Measurements from ENCODE around the gene PRPF4.
"Not testable (repeated sequence)": the region's sequence is repeated elsewhere in the genome, so short reads cannot be mapped to it uniquely, and the experiment has no call there.

The PRPF4 gene

DNA sequence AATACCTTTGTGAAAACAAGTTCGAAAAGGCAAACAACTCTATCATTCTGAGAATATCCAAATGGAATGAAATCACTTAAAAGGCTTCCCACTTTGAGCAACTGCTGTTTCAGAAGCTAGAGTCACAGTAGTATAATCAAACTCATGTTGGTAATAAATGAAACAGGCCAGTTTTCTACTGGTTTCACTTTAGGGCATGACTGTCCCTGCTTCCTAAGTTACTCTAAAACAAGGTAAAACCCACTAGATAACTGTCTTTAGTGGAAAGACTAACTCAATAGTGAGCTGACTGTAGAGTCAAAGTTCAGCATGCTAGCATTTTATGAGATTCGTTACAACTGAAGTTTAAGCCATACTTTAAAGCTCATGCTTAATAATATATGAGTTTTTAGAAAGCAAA lies 6.1 kb upstream of the PRPF4 start:
- no peak for DNase-seq

DNA sequence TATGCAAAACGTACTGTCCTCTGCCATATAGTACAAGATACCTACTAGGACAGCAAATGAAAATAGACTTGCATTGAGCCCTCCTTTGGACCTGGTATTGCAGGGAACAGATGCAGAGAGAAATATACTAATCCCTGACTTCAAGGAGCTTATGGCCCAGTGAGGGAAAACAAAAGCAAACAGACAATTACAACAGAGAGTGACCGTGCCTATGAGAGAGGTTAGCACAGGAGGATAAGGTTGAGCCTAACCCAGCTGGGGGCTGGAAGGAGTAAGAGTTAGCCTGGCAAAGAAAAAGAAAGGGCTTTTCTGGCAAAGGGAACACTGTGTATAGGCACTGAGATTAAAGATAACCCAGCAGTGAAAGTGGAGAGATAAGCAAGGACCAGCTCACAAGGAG lies 5.6 kb upstream of the PRPF4 start:
- no peak for DNase-seq

DNA sequence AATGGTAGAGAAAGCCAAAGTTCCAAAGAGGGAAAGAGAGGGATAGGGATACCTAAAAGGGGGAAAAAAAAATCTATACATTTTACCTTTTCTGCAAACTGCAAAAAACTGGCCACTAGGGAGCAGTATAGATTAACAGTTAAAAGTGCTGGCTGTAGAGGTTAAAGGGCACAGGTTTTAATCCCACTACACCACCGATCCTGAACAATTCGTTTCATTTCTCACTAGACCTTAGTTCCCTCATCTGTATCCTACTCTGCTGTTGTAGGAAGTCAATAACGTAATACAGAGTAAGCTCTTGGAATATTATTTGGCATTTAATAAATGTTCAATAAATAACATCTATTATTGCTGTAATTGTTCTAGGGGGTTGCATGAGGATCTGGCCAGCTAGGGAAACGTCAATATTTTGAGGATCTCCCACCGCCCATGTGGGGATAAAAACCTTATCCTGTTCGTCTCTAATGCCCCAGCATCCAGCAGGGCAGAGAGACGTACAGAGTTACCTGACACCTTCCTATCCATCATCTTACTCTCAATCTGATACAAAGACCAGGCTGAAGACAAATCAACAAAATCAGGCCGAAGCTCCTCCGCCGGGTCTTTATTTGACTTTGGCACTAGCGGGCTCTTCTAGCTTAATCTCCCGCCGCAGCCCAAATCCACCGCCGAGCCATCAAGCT lies 843 bp upstream of the PRPF4 start:
- no peak for DNase-seq

DNA sequence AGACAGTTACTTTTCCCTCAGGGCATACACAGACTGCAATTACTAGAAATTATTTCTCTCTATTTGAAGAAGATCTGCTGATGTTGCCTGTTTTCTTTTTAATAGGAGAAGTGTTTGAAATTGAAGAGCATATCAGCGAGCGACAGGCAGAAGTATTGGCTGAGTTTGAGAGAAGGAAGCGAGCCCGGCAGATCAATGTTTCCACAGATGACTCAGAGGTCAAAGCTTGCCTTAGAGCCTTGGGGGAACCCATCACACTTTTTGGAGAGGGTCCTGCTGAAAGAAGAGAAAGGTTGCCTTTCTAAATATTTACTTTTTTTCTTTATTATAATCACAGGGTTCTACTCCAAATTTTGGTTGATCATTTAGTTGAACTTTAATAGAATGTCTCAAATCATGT lies 3.4 kb downstream of the PRPF4 start:
- DNase-seq: no peak

DNA sequence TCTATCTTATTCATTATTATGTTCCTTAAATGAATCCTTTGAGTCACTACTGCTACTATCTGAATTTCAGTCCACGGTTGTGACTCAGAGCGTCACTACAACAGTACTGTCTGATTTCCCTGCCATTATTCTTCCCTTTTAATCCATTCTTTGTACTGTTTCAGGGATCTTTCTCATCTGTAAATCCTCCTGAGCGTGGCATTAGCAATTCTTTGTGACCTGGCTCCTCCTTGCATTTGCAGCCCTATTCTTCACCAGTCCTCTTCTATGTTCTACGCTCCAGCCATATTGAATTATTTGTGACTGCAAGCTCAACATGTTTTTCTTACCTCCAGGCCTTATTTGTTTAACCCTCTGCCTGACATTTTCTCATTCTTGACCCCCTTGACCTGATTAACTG lies 5.9 kb downstream of the PRPF4 start:
- no peak for DNase-seq

DNA sequence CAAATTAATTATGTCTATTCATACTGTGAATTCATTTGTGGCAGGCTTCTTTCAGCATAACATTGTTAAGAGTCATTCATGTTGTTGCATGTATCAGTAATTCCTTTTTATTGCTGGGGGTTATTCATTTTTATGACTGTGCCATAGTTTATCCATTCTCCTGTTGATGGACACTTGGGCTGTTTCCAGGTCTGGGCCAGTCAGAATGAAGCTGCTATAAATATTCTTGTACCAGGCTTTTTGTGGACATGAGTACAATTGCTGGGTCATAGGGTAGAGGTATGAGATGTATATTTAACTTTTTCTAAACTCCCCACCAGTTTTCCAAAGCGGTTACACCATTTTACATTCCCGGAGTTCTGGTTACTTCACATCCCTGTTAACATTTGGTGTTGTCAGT lies 13.6 kb downstream of the PRPF4 start:
- DNase-seq: no peak

DNA sequence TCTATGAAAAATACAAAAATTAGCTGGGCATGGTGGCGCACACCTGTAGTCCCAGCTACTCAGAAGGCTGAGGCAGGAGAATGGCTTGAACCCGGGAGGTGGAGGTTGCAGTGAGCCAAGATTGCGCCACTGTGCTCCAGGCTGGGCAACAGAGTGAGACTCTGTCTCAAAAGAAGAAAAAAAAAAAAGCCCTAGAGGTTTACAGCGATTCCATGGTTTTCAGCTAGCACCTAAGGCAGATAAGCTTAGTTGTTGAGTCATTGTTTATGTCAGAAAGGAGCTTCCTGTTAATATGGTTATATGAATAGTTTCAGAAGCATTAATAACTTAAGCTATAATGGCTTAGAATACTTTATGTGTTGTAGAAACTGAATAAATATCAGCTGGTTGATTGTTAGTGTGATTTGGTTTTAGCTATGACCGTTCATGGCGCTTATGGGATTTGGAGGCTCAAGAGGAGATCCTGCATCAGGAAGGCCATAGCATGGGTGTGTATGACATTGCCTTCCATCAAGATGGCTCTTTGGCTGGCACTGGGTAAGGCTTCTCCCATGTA lies 14.7 kb downstream of the PRPF4 start:
- DNase-seq: no peak

DNA sequence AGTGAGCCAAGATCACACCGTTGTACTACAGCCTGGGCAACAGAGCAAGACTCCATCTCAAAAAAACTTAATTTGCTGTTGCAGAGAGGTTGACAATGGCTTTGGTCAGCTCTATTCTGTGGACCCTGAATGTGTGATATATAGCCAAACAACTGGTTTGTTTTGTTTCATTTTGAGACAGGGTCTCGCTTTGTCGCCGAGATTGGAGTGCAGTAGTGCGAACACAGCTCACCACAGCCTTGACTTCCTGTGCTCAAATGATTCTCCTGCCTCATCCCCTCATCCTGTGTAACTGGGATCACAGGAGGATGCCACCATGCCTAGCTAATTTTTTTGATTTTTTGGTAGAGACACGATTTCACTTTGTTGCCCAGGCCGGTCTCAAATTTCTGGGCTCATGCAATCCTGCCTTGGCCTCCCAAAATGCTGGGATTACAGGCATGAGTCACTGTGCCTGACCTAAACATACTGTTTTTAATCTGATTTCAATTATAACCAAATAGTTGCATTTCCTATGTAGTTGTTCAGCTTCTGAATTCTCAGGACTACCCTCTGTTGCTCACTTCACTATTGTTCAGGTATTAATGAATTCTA lies 17.9 kb downstream of the PRPF4 start:
- no peak for DNase-seq

DNA sequence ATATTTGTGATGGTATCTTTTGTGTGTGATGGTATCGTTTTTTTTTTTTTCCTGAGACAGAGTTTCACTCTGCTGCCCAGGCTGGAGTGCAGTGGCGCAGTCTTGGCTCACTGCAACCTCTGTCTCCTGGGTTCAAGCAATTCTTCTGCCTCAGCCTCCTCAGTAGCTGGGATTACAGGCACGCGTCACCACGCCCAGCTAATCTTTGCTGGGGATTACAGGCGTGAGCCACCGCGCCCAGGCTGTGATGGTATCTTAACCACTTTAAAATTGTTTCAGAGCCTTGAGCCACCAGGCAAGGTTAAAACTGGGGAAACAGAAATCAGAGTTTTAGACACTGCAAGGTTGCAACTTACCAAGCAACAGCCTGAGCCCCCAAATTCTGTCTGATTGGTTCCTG lies 20.8 kb downstream of the PRPF4 start:
- not testable (repeated sequence) for DNase-seq

DNA sequence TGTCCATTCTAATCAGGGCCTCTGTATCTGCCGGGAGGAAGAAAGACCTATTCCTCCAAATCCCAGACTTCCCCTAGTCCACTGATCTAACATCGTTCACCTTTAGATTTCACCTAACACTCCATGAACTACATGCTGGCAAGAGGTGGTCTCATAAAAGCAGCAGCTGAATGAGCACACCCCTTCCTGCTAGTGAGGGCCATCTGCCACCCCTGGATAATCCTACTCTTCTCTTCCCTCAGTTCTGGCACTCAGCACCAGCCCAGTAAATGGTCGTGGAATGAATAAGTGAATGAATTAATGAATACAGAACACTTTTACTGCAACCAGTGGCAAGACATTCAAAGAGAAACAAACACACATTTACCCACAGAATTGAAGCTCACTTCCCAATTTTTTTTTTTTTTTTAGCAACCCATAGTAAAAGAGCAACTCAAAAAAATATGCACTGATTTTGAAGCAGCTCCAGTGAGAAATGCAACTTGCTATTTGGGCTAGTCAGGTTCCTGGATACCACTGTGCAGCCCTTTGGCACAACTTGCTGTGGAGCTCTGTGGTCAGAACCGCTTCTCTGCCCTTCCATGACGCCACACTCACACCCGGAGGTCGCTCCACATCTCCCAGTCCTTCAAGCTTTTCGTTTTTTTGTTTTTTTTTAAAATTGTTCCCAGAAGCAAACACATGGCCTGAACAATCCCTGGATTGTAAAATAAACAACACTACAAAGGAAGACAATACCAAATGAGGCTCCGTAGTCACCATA lies 21.5 kb downstream of the PRPF4 start:
- no peak for DNase-seq

DNA sequence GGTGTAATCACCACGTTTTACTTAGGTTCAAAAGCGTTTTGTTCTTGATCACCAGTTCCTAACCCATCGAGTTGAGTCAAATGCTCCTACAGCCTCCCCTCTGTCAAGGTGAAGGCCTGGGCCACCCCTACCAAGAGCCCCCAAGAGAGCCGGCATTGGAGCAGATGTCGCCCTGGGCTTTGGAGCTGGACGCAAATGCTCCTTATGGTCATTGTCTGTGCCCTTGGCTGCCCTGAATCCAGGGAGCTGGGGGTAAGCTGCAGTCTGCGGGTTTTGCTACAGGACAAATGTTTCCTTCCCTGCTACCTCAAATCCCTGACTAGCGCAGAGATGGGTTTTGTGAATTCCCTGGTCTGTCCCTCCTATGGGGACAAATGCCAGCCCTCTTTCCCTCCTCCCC lies 22.9 kb downstream of the PRPF4 start:
- no peak for DNase-seq

DNA sequence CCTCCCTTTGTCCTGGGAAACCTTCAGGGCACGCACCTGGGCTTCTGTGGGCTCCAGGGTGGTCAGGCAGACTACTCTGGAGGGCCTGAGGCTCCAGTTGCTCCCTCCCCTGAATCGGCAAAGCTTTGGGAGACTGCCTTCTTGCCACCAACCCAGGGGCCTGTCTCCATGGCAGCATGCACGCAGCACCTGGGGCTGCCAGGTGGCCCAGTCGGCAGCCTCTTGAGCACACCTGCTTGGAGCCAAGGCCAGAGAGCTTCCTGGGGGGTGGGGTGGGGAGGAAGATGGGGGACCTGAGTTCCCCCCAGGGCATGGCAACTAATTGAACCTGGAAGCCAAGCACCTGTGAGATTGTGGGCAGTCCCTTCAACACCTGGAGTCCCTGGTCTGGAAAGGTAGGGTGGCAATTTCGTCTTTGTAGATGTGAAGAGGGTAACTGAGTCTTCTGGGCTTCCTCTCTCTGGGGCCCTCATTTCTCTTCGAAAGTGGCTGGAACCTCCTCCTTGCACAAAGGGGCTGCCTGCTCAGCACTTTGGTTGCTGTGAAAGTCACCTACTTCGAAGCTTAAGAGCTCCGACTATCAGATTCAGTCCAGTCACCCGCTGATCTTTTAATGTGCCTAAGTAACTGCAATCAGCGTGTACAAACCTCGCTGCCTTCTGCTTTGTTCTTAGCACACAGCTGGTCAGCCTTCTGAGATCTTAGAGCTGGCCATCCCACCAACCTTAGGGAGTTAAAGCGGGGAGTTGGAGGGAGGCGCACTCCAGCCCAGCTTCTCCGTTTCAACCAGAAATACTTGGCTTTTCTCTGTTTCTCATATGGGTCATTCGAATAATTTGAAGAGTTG lies 23.7 kb downstream of the PRPF4 start:
- DNase-seq: no peak

DNA sequence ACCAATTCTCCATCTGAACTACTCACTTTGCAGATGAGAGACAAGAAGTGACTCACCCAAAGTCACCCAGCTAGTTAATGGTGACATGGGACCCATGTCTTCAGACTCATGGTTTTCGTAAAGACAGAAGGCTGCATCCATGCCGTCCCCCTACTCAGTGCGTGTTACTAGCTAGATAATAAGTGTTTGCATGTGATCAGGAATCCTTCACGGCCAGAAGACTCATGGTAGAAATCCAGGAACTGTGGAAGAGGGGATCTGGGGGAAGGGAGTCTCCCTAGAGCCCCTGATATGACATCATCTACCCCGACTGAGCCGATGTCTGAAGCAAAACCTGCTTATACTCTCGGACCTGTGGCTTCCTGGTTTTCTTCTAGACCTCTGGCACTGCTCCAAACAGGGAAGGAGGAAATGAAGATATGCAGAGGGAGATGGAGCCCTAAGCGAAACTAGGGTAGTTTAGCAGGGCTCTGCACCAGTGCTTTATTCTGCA lies 24.4 kb downstream of the PRPF4 start:
- DNase-seq: no peak

DNA sequence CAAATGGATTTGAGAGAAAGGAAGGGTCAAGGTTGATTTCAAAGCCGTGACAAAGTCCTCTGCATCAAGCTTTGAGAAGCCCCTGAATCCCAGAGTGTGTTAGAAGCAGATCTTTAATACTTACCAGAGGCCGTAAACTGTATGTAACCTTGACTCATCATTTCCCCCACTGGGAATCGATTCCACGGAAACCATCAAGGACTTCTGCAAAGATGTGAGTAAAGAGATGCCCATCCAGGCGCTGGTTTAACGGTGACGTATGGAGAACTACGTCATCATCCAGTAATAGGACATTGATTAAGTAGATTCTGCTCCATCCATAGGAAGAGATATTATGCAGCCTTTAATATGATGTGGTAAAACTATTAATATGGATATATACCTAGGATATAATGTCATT lies 26.1 kb downstream of the PRPF4 start:
- no peak for DNase-seq

DNA sequence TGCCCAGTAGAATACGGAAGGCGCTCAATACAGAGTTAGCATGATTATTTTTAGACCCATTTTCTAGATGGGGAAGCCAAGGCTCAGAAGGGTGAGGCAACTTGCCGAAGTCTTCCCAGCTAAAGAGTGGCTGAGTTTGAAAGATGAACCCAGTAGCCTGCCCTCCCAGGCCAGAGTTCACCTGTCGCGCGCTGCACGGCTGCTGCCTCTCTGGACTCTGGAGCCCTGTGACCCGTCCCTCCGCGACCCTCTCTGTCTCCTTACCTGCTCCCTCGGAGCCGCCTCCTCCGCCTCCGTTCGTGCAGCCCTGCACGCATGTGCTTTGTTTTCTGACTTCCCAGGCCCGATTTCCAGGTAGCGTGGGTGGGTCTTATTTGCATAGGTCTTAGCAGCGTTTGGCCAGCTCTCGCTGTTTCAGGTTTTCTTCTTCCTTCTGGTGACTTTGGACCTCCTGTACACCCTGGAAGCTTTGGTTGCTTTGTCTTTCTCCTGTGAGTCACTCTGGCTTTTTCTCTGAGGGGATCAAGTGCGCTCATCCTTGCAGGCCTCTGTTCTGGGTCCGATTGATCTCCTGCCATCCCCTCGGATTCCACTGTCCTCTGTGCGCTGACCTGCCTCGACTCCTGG lies 27.4 kb downstream of the PRPF4 start, which contains the start of gene RNF183:
Gene RNF183 (minus strand): TSS at position 585 of the 627 bp plus-strand sequence. CDS start 5,192 bp downstream, outside the sequence.
- no peak for DNase-seq

DNA sequence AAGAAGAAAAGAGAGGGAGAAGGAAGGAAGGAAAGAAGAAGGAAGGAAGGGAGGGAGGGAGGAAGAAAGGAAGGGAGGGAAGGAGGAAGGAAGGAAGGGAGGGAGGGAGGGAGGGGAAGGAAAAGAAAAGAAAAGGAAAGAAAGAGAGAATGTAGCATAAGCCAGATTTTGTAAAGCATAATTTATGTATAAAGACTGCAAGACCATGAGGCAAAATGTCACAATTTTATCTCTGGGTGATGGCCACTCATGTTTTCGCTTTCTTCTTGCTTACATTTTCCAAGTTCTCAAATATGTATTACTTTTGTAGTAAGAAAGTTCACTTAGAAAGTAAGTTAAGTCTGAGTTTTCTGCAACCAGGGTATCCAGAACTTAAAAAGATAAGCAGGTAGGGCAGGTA lies 31.1 kb downstream of the PRPF4 start:
- DNase-seq: no peak

DNA sequence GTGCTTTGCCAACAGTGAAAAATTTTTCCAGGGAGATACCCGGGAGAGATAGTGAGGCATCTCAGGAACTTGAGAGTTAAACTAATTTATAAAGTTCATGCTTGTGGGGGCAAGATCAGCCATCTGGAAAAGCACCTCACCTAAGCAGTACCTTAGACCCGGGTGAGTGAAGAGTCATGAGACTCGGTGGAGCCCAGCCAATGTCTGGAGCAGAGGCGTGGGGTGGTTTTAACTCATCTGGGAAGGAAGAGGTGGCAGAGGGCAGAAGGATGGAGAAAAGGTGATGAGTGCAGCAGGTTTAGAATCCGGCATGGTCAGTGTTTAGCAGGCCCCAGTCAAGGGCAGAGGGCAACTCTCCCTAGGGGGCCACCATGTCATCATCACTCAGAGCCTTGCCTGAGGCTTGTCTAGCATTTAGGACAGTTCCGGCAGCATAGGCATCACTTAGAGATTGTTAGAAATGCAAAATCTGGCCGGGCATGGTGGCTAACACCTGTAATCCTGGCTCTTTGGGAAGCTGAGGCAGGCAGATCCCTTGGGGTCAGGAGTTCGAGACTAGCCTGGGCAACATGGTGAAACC lies 32.0 kb downstream of the PRPF4 start:
- no peak for DNase-seq

DNA sequence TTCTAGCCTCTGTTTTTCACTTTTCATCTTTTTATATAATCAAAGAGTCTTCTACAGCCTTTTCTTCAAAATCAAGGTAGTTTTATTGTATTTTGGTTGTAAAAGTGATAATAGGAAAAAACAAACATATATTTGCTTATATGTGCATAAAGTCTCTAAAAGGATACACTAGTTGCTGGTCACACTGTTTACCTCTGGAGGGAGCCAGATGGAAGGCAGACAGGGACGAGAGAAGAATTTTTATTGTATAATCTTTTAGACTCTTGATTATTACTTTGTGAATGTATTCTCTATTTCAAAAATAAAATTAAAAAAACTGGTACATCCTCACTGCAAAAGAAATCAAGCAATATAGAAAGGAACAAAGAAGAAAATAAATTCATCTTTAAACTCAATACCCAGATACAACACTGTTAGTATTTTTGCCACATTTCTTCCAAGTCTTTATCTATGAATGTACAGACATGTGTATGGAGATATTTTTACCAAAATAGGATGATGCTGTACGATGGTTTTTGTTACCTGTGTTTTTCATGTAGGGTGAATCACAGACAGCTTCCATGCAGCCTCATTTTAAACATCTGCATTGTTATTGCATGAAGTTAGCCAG lies 33.9 kb downstream of the PRPF4 start:
- no peak for DNase-seq

DNA sequence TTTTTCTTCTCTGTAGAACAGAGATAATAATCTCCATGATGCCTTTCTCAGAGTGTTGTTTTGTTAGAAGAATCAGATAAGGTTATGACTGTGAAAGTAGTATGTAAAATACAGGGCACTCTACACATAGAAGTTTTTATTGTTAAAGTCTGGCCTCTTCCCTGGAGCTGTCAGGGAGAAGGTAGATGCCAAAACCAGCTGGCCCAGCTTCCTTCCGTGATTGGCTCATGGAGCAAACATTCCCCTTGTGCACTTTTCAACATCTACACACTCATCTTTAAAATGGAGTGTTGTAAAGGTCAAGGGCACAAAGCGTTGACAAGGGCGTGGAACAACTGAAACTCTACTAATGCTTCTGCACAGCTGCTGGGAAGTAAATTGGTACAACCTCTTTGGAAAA lies 35.1 kb downstream of the PRPF4 start:
- no peak for DNase-seq

DNA sequence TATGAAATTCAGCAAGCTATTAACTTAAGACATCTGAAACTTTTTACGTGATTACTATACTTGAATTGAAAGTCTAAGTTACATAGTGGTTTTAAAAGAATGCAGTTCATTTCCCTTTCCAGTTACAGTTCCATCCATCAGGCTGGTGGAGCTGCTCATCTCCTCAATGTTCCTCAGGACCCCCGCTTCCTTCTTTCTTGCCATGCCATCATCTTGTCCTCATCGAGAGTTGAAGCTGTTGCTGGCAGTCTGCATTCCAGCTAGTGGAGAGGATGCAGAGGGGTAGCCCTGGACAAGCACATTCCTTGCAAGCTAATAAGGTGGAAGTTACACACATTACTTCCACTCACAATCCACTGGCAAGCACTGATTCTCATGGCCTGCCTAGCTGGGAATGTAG lies 36.5 kb downstream of the PRPF4 start:
- no peak for DNase-seq

DNA sequence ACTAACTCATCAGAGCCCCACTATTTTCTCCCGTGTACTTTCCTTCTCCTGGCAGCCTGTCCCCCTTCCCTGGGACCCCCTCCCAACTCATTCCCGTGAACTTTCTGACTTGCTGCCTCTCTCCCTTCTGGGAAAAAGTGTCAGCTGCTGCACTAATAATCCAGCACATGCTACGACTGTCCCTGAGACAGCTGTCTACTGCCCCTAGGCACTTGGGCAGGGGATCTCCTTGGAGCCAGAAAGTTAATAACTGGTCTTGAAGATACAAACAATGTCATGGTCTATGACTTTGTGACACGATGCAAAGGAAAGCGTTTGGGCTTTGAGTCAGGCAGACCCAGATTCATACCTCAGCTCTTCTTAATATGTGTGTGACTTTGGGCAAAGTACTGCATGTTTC lies 37.8 kb downstream of the PRPF4 start:
- DNase-seq: no peak
